Aortic smooth muscle cell (primary cell): ENCODE measurements around the gene LARGE1. TPM values are rescaled to one million over a fixed set of nuclear protein-coding genes. Genes with fewer than 3 reads are reported as not detected.

ENCODE experiments used
- total RNA-seq: library from RNA; depleted of rRNA; stranded (reverse); fragments of >200 nt; gene quantifications from 2 replicates; pipeline ENCODE4 v1.2.3, GENCODE V29; 2014

LARGE1 gene
- 11.8 and 16.5 TPM in 2 replicates for total RNA-seq

DNA sequence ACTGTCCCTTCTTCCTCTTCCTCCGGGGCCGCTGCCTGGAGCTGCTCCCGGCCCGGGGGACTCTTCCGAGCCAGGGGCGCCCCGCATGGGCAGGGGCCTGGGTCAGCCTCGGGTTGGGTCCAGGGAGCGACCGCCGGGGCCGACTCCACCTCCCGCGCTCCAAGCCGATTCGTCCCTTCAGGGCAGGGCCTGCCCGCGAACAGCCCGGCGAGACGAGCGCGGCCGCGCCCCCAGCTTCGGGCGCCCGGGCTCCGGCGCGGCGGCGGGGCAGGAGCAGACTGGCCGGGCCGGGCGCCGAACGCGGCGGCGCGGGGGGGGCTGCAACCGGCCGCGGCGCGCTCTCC lies at the start of gene LARGE1:
TSS of gene LARGE1 (minus strand) at position 280 of the 344 bp plus-strand sequence.

